Measurements from ENCODE around the gene LITAF.
"Not testable (repeated sequence)": the region's sequence is repeated elsewhere in the genome, so short reads cannot be mapped to it uniquely, and the experiment has no call there.

LITAF gene

GRCh38 chr16:11576427-11577289 lies 10.1 kb downstream of the LITAF start:
- no peak for DNase-seq

DNA sequence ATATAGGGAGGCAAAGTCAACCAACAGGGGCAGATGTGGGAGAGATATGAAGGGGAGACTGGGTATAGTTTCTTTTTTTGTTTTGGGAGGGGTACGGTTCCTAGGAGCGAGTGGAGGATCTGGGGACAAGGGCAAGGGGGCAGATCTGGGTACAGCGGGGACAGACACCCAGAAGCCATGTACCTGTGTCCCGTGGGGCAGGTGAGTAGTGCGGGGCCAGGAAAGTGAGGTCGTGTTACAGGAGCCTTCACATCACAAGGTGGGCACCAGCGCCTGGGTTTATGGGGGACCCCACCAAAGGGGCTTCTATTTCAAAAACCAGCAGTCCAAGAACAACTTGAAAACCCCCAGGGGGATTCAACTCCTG lies 11.5 kb downstream of the LITAF start:
- no peak for DNase-seq

DNA sequence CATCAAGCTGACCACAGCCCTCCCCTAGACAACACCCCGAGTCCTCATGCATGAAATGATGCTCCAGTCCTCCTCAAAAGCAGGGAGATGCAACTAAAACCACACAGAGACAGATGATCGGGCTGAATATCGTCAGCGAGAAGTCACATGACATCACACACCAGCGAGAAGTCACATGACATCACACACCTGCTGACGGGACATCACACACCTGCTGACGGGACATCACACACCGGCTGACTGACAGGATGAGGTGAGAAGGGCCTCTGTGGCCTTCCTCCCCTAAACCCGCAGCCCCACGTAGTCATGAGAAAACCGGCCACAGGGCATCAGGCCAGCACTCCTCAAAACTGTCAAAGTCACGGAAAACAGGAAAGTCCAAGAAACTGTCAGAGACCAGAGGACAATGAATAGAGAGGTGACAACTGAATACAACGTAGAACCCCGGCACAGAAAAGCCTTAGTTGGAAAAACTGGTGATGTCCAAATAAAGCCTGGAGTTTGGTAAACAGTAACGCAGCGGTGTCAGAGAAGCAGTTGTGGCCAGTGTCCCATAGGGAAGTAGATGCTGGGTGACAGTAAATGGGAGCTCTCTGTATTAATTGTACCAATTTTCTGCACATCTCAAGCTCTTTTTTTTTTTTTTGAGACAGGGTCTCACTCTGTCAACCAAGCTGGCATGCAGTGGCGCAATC lies 14.3 kb downstream of the LITAF start:
- no peak for DNase-seq

- no peak for DNase-seq
Measured at GRCh38 chr16:11571549-11571948, 15.2 kb downstream of the LITAF start.

DNA sequence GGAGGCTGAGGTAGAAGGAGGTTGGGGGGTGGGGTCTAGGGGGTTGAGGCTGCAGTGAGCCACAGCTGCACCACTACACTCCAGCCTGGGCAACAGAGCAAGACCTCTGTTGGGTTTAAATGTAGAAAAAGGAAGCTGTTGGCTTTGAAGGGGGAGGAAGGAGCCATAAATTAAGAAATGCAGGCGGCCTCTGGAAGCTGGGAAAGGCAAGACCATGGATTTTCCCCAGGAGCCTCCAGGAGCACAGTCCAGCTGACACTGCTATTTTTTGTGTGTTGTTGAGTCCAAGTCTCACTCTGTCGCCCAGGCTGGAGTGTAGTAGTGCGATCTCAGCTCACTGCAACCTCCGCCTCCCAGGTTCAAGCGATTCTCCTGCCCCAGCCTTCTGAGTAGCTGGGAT lies 15.9 kb downstream of the LITAF start:
- no peak for DNase-seq

DNA sequence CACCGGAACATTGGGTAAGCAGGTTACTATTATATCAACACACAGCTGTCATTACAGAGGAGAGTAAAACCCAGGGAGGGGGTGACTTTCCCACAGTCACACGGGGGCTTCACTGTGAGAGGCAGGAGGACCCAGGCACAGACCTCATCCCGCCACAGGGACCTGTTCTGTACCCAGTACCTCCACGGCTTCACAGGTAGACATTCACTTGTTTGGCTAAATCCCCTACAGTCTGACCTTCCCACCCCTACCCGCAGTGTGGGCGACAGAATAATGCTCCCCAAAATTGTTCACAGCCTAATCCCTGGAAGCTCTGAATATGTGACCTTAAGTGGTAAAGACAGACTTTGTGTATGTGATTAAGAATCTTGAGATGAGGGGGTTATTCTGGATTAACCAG lies 16.5 kb downstream of the LITAF start:
- DNase-seq, result no peak

GRCh38 chr16:11566398-11566797 lies 20.3 kb downstream of the LITAF start:
- DNase-seq, result no peak

DNA sequence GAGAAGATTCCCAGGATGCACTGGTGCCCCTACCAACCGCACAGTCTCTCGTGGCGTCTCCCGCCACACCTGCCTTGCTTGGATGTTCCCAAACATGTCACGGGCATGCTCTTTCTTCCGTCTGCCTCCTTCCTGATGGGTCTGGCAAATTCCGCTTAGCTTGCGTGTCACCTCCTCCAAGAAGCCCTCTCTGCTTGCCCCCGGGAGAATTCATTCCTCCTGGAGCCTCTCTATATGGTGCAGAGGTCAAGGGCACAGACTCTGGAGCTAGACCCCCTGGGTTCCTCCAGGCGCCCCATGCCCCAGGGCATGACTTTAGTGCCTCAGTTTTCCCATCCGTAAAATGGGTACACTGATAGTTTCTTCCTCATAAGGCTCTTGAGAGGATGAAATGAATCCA lies 21.1 kb downstream of the LITAF start:
- DNase-seq, result no peak

DNA sequence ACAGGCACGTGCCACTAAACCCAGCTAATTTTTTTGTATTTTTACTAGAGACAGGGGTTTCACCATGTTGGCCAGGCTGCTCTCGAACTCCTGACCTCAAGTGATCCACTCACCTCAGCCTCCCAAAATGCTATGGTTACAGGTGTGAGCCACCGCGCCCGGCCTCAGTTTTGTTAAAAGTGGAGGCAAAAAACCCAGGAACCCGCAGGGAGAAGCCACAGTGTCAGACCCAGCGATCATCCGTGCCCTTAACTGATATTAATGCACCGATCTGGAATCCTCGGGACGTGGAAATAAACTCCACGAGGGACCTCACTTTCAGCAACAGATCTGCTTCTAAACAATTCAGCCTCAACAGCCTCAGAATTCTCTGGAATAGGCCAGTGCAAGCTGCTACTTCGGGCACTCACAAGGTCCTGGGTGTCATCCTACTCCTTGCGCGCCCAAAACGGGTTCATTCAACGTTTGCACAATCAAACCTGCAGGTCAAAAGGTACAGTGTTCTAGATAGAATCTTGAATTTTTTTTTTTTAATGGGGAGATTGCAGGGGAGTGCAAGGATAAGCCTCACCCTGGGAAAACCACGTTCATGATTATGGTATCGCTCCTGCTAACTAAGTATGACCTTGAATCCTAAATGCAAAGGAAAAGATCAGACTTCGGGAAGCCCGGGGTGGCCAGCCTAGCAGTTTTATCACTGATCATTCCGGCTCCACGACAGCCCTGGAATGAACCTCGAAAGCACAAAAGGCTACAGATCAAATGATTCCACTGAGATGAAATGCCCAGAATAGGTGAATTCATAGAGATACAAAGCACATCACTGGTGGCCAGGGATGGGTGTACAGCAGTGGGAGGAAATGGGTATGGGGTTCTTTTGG lies 22.4 kb downstream of the LITAF start:
- DNase-seq, result no peak

GRCh38 chr16:11563493-11564040 lies 23.2 kb downstream of the LITAF start:
- DNase-seq, result no peak

- DNase-seq, result no peak
Measured at GRCh38 chr16:11562941-11563340, 23.8 kb downstream of the LITAF start.

DNA sequence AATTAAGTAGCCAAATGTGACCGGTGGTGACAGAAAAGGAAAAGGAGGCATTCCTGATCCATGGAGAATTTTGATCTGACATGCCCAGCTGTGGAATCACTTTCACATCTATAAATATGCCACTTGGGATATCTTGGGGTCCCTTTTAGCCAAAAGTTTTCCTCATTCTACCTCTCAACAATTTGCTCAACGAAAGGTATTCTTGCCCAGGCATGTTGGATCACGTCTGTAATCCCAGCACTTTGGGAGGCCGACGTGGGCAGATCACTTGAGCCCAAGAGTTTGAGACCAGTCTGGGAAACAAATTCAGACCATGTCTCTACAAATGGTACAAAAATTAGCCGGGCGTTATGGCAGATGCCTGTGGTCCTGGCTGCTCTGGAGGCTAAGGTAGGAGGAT lies 24.3 kb downstream of the LITAF start:
- no peak for DNase-seq

DNA sequence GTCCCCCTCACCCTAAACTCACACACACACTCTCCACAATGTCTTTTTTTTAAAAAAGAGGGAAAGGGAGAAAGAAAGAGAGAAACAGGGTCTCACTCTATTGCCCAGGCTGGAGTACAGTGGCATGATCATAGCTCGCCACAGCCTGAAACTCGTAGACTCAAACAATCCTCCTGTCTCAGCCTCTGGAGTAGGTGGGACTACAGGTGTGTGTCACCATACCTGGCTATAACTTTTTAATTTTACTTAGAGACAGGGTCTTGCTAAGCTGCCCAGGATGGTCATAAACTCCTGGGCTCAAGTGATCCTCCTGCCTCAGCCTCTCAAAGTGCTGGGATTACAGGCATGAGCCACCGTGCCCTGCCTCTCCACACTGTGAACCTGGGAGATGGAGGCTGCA lies 24.9 kb downstream of the LITAF start:
- no peak for DNase-seq

DNA sequence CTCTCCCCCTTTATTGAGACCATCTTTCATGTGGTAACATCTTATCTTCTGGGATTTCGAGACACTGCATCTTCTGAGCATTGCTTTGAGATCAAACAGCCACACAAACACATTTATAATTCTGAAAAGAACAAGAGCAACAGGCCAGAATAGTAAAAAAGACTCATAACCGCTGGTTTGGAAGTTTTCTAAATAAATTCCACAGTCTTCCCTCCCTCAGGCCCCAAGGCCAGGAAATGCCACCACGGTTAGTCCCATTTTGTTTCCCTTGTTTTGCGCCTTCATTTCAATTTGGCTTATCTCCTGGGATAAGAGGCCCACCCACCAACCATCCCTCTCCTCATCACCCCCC lies 25.3 kb downstream of the LITAF start:
- no peak for DNase-seq

- peak; percentile 48 for DNase-seq
Measured at GRCh38 chr16:11560701-11561453, 25.8 kb downstream of the LITAF start.

GRCh38 chr16:11558308-11558823 lies 28.4 kb downstream of the LITAF start:
- DNase-seq, result not testable (repeated sequence)

DNA sequence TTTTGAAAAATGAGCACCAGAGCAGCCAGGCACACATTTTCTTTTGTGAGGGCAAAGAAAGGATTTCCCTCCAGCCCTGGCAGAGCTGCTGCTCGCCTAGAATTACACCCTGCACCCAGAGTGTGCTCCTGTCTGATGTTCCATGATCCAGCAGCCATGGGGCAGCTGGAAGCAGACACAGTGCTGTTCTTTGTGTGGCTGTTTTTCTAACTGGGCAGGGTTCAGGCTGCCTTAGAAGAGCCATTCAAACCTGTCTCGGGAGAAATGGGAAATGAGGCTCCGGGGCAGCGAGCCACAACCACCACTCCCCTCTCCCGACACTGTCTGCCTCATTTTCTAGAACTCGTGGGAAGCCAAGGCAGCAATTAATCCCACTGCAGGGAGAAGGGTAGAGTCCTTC lies 28.9 kb downstream of the LITAF start:
- DNase-seq, result no peak

- no peak for DNase-seq
Measured at GRCh38 chr16:11556945-11557720, 29.6 kb downstream of the LITAF start.

- no peak for DNase-seq
Measured at GRCh38 chr16:11556214-11556819, 30.4 kb downstream of the LITAF start.

- DNase-seq, result no peak
Measured at GRCh38 chr16:11554053-11554452, 32.7 kb downstream of the LITAF start.

All from right kidney (tissue), 1 donor.